ENCODE measurements around the gene NUB1. TPM values are rescaled to one million over a fixed set of nuclear protein-coding genes. Genes with fewer than 3 reads are reported as not detected.

NUB1 gene
- total and polyA plus RNA-seq, 11 donors: 22.6 to 56.3 (median 39.4) TPM

GRCh38 chr7:151336027-151336708 lies 5.4 kb upstream of the NUB1 start:
- TF ChIP-seq POLR2A (IDR thresholded peaks at IDR 0.05) (no peak), CTCF (IDR thresholded peaks at IDR 0.05) (no peak)
- 83 to 88% (median 88%) methylated on average over 12 of the region's 12 CpGs for WGBS, 4 donors
- H3K36me3 ChIP-seq: no peaks in the 10 kb centered on the region
- intact Hi-C loops (cut with DNase I): no loop called here
- no peak overlapping the region for H3K27ac ChIP-seq
- ATAC-seq: no peak
- H3K27me3 ChIP-seq: no peaks in the 10 kb centered on the region
- no peak overlapping the region for H3K4me3 ChIP-seq
- DNase-seq: no peak
- peaks cover 0 to 22% (median under 1%) of the 10 kb centered on the region in 12 donors for H3K4me1 ChIP-seq
- H3K9me3 ChIP-seq: no peaks in the 10 kb centered on the region

GRCh38 chr7:151337346-151337745 lies 4.3 kb upstream of the NUB1 start:
- ATAC-seq (no peak), DNase-seq (no peak)
- Histone ChIP-seq H3K4me1 (peaks cover 0 to 26% (median 3%) of the 10 kb centered on the region in 12 donors), H3K27ac (no peak overlapping the region), H3K27me3 (no peaks in the 10 kb centered on the region), H3K4me3 (no peak overlapping the region), H3K36me3 (no peaks in the 10 kb centered on the region), H3K9me3 (no peaks in the 10 kb centered on the region)
- TF ChIP-seq POLR2A (IDR thresholded peaks at IDR 0.05) (no peak), CTCF (IDR thresholded peaks at IDR 0.05) (no peak)
- WGBS, 4 donors: 97 to 100% (median 100%) methylated on average over 2 of the region's 2 CpGs
- intact Hi-C loops (cut with DNase I): no loop called here

GRCh38 chr7:151338809-151339208 lies 2.8 kb upstream of the NUB1 start:
- intact Hi-C loops (cut with DNase I): no loop called here
- Histone ChIP-seq H3K36me3 (peaks cover 0 to 5% (median 4%) of the 10 kb centered on the region in 9 donors), H3K4me3 (no peak overlapping the region), H3K27me3 (no peaks in the 10 kb centered on the region), H3K4me1 (peaks cover 0 to 41% (median 16%) of the 10 kb centered on the region in 12 donors), H3K27ac (peak overlapping the region in 1 of 12 donors; percentile 90), H3K9me3 (no peaks in the 10 kb centered on the region)
- WGBS, 4 donors: 94 to 97% (median 96%) methylated on average over 3 of the region's 3 CpGs
- no peak for ATAC-seq
- TF ChIP-seq POLR2A (IDR thresholded peaks at IDR 0.05): no peak
- no peak for TF ChIP-seq CTCF (IDR thresholded peaks at IDR 0.05)
- DNase-seq: no peak

GRCh38 chr7:151339651-151340382 lies 1.8 kb upstream of the NUB1 start:
- H3K4me3 ChIP-seq: peak overlapping the region in 1 of 12 donors; percentile 12
- no peak for ATAC-seq
- DNase-seq: no peak
- H3K27ac ChIP-seq: peak overlapping the region in 3 of 12 donors; percentile 5 to 90 (median 22)
- H3K27me3 ChIP-seq: no peaks in the 10 kb centered on the region
- peaks cover 0 to 11% (median 4%) of the 10 kb centered on the region in 9 donors for H3K36me3 ChIP-seq
- H3K9me3 ChIP-seq: no peaks in the 10 kb centered on the region
- intact Hi-C loops (cut with DNase I): no loop called here
- WGBS, 4 donors: 68 to 76% (median 74%) methylated on average over 7 of the region's 7 CpGs
- TF ChIP-seq CTCF (IDR thresholded peaks at IDR 0.05) (no peak), POLR2A (IDR thresholded peaks at IDR 0.05) (no peak)
- H3K4me1 ChIP-seq: peaks cover 0 to 41% (median 16%) of the 10 kb centered on the region in 12 donors

Measured in heart left ventricle (tissue), 16 donors.